Measurements from ENCODE around the gene SLCO4A1.
"Not testable (repeated sequence)": the region's sequence is repeated elsewhere in the genome, so short reads cannot be mapped to it uniquely, and the experiment has no call there.

Gene SLCO4A1

DNA sequence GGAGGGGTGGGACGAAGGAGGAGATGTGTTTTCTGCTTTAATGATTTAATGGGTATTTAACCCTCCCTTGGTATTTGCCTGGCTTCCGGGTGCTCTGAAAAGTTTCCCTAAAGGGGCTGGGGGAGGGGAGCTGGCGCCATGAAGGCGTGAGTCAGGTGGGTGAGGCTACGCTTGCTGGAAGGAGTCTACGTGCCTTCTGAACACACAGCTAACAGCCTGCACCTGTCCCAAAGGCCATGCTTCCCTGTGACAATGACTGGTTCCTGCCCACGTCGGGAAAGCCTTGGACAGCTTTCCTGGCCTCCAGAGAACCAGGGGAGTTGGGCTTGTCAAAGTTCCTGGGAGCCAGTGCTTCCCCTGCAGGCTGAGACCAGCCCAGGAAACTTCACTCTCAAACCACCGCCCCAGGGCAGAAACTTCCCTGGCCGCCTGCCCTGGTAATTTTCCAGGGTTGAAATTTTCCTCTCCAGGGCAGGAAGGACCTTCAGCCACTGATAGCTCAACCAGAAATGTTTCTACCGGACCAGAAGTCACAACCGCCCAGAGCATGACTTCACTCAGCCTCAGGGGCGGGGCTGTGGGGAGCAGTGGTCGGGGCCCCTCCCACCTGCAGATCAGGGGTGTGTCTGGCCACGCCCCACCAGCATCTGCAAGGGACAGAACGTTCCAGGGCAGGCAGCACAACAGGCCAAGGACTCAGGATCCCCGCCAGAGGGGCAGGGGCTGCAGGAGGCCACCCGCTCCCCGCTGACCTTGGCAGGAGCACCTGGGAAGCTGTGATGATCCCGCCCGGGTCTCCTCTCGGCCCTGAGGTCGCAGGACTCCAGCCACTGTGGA, 18.6 kb upstream of the SLCO4A1 start:
- DNase-seq, result peak; percentile 94

DNA sequence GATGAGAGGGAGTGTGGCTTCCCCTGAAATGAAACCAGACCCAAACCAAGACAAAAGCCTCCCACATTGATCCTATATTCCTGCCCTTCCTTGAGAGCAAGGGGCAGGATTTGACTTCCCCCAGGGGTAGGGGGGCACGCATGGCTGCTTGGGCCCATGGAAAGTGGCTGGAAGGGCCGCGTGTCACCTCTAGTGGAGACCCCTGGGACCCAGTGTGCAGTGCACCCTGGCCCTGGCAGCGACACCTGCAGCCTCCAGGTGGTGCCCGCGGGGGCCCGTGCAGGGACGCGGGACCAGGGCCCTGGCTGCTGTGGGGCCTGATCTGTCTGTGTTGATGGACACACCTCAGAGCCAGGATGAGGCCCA, 18.0 kb upstream of the SLCO4A1 start:
- DNase-seq, result no peak

DNA sequence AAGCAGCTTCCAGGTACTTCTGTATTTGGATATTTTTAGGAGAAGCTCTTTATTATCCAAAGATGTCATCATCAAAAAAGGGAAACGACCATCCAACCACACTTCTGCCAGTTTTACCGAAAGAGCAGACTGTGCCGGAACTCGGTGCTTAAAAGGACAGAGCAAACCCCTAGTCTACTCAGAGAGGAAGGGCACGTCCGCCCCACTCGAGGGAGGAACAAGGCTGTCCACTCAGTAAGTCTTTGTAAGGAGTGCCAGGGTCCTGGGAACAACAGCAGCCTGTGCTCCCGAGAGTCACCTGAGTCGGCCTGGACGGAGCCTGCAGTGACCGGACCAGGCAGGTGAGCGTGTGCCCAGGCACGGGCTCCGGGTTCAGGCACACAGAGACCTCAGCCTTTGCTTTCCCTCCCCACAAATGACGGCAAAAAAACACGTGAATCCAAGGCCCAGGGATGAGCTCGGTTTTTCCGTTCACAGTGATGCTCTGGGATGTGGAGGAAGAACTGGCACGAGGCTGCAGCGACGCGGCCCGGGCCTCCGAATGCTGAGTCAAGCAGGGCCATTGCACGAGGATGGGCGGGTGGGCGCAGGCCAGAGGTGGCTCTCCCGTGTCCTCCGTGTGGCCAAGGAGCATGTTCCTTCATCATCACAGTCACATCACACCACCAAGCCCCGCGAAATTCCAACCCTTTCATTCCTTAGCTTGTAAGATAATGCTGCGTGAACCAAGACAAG, 17.4 kb upstream of the SLCO4A1 start:
- DNase-seq, result no peak

DNA sequence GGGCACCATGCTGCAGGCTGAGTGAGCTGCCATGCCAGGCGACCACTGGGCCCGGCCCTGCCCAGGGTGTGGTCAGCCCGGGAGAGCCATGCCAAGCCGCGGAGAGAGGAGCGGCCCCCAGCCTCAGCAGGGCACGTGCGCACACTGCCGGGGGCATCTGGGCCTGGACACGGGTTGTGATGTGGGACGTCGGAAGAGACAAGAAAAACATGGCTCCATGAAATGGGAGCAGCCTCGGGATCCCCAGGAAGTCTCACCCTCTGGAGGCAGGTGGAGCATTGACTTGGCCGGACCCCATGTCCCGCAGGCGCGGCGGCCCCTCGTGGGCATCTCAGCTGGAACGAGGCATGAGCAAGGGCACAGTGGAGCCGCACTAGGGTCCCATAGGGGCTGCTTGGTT, 16.8 kb upstream of the SLCO4A1 start:
- no peak for DNase-seq

DNA sequence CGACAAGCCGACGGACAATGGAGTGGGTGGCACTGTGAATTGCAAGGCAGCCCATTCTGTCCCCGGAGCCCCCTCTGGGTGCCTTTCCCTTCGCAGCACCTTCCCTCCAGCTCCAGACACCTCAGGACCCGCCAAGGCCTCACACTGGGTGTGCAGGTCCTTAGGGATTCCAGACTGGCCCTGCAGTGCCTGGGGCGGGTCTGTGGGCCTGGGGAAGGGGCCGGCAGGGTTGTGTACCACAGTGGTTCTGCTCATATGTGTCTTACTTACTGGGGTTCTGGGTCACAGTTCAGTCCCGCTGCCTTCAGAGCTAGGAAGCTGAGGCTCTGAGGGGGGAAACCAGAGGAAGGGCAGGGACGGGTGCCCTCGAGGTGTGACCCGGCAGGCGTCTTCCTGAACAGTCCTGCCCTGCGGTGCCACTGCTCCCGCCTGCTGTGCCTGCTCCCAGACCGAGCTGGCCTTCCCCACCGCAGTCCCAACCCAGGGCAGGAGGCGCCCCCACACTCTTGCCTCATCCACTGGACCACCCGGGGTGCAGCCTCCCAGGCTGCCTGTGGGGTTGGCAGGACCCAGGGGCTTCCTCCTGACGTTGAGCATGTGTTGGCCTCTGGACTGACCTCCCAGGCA, 16.3 kb upstream of the SLCO4A1 start:
- no peak for DNase-seq

DNA sequence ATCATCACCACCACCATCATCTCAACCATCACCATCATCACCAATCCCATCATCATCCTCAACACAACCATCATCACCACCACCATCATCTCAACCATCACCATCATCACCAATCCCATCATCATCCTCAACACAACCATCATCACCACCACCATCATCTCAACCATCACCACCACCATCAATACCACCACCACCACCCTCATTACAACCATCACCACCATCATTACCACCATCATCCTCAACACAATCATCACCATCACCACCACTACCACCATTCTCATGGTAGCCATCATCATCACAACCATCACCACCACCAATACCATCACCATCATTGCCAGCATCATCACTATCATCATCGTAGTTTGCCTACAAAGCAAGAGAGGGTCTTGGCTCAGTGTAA, 14.9 kb upstream of the SLCO4A1 start:
- not testable (repeated sequence) for DNase-seq

DNA sequence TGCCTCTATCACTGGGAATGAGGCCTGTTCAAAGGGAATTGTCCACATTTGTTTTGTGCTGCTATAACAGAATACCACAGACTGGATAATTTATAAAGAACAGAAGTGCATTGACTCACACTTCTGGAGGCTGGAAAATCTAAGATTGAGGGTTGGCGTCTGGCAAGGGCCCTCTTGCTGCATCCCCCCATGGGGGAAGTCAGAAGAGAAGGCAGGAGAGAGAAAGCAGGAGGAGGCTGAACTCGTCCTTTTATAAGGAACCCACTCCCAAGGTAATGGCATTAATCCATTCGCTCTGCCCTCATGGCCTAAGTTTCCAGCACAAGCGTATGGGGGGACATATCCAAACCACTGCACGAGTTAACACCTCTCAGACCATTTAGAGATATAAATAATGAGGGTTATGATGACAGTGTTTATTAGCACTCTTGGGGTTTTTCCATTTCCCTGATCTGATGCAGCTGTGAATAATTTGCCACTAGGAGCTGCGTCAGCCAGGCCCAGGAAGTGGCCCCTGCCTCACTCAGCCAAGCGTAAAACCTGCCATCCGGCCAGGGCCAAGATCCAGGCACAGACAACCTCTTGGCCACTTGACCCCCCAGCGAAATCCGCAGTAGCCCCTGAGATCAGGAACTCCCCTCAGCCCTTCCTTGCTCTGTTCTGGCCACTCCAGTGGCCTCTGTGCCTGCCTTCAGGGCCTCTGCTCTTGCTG, 14.2 kb upstream of the SLCO4A1 start:
- no peak for DNase-seq

DNA sequence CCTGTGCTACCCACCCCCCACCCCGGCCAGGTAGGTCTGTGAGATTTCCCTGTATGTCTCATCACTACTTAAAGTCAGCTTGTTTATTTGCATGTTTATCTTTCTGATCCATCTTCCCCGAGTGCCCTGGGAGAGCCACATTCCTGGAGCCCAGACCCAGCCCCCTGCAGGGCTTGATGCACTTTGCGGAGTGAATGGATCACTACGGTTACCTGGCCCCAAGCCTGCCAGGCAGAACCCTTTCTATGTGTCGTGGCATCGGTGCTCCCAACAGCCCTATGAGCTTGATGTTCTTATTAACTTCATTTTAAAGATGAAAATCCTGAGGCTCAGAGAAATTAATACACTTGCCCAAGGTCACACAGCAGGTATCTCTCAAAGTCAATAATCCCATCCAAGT, 13.6 kb upstream of the SLCO4A1 start:
- no peak for DNase-seq

DNA sequence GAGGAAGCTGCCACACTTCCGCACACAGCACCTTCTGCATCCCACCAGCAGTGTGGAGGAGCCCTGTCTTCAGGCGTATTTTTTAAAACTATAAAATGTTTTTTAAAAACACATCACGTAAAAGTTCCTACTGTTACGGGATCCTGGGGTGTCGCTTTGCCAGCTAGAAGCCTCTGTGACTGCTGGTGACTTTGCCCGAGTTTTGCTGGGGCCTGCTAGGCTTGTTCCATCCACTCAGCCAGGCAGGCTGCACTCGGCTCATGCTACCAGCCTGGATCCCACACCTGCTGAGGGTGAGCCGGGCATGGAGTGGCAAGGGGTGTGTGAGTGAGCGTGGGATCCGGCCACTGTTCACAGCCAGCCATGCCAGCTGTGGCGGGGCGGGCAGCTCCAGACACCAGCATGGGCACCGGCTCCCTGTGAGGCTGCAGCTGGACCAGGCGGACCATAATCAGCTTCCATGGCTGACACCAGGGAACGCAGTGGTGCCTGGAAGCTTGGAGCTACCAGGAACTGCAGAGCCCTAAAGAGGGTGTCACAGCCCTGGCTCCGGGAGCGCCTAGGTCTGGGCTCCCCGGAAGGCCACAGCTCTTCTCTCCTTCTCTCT, 12.3 kb upstream of the SLCO4A1 start:
- no peak for DNase-seq

DNA sequence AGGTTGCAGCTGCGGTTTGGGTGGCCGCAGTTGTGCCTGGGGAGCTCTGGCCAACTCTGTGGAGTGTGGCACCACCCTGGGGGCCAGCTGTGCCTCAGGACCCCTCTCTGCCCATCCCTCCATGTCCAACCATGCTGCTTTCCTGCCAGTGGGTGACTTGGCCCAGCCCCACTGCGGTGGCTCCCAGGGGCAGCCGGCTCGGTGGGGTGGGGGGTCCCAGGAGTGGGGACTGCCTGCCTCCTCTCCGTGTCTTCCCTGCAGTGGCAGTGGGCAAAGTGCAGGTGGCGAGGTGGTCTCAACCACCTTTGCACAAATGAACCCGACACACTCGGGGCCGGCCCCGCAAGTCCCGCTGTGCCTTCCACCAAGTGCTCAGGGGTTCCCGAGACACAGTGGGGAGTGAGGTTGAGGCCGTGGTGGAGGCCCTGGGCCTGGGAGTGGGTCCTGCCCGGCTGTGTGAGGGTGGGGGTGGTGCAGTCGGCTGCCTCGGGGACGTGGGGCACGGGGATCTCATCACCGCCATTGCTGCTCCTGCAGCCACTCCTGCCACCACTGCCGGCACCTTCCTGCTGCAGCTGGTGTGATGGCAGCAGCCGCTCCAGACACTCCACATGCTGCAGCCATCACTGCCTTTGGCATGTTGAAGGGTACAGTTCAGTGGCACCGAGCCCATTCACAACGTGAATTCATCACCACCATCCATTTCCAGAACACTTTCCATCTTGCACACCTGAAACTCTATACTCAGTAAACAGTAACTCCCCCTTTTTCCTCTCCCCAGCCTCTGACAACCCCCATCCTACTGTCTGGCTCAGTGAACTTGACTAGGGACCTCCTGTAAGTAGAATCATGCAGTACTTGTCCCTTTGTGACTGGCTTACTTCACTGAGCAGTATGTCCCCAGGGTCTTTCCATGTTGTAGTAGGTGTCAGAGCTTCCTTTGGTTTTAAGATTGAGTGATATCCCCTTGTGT, 10.7 kb upstream of the SLCO4A1 start:
- no peak for DNase-seq

DNA sequence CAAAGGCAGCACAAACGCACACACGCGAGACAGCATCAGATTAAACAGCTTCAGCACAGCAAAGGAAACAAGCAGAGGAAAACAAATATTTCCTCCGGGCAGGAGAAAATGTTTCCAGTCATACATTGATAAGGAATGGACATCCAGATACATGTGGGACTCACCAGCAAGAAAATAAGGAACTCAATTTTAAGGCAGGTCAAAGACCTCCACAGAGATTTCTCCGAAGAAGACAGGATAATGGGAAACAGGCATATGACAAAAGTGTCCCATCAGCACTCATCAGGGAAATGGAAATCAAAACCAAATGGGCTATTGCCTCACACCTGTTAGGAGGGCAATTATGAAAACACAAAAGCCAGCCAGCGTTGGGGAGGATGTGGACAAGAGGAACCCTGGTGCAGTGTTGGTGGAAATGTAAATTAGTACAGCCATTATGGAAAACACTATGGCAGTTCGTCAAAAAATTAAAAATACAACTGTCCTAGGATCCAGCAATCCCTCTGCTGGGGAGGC, 9.7 kb upstream of the SLCO4A1 start:
- no peak for DNase-seq

DNA sequence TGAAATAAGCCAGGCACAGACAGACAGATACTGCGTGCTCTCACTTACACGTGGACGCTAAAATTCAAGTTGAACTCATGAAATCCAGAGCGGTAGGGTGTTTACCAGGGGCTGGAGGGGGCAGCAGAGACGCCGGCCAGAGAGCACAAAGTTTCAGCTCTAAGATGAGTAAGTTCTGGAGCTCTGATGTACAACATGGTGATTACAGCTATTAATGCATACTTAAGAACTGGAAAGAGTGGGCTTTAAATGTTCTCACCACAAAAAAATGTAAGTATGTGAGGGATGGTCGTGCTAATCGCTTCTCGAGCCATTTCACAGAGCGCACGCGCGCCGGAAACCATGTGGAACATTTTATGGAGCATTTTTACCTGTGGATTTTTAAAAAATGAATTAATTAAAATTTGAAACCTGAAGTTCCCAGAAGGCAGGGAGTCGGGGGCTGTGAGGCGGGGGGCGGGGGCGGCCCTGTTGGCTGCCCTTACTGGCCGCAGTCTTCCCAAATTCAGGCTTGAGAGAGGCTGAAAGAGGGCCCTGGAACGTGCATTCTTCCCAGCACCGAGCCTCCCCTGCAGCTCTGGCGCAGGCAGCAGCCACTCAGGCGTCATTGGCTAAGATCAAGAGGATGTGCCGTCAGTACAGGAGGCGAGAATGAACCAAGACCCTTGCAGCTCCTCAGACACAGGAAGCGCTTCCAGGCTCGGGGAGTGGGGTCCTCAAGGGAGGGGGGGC, 8.5 kb upstream of the SLCO4A1 start:
- no peak for DNase-seq

DNA sequence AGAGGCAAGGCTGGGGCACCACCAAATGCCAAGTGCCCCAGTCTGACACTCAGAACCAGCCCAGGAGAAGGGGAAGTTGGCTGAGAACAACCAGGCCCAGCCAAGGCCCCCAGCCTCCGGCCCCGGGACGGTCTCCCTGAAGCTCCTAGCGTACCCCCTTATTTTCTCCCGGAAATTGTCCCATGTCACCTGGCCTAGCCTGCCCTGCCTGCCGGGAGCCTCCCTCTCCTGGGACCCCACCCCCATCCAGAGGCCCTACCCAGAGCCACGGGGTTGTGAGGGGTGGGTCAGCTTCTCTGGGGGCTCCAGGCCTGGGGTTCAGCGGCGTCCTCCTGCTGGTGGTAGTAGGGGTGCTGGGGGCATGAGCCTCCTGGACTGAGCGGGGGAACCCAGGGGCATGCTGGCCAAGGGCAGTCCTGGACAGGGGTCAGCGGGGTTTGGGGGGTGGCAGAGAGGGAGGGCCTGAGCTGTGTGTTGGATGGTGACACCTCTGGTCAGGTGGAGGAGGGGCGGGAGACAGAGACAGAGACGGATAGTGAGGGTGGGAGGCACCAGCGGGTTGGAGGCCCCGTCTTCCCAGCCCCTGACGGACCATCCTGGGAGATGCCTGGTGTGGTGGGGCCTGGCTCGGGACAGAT, 7.9 kb upstream of the SLCO4A1 start:
- no peak for DNase-seq

DNA sequence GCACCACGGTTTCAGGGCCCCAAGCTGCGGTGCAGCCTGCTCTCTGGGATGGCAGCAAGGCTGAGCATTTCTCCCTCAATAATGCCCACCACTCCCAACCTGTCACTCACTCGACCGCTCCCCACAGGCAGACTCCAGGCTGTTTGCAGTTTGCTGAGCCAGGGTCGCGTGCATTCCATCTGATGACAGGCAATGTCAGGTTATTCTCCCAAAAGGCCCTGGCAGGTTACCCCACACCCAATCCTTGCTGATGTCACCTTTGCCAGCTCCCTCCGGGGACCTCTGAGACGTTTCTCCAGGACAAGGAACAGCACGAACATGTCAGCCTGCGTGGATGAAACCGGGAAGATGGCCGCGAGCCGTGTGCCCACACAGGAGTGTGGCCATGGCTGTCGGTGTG, 7.1 kb upstream of the SLCO4A1 start:
- DNase-seq, result no peak

DNA sequence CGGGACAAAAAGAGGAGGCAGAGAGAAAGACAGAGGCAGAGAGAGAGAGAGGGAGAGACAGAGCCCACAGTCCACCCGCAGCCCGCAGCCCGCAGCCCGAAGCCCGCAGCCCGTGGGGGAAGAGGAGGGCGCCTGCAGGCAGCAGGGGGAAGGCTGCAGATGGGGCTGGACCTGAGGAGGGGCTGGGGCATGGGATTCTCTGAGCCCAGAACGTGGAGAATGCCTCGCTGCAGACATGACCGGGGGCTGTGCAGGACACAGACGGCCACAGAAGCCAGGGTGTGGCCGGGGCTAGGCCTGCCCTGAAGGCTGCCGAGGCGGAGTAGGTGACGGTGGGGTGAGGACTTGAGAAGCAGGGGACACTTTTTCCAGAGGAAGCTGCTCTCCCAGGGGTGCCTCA, 6.5 kb upstream of the SLCO4A1 start:
- DNase-seq, result no peak

DNA sequence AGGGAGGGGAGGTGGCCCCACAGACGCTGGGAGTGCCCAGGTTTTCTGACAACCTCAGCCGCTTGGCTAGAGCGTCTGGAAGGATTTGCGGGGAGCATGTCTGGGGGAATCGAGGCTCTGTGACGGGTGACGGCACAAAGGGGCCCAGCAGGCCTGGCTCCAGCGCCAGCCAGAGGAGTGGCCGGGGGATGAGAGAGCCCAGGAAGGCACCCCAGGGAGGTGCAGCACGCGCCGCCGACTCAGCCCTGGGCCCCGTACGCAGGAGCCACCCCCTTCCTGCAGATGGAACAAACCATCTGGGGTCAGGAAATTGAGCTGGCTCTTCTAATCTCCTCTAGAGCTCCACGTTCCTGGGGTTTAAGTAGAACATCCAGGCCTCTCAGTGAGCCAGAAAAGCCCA, 5.9 kb upstream of the SLCO4A1 start:
- no peak for DNase-seq

DNA sequence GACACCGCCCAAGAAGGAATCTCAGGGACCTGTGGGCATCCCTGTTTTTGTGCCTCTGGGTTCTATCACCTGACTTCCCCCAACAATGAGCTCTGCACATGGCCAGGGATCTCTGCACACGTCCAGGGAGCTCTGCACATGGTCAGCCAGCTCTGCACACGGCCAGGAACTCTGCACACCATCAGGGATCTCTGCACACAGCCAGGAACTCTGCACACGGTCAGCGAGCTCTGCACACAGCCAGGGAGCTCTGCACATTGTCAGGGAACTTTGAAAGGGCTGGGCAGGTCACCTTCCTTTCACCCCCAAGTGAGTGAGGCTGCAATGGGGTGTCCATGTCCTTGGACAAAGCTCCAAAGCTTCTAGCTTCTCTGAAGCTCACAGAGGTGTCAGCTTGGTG, 5.2 kb upstream of the SLCO4A1 start:
- DNase-seq, result no peak

DNA sequence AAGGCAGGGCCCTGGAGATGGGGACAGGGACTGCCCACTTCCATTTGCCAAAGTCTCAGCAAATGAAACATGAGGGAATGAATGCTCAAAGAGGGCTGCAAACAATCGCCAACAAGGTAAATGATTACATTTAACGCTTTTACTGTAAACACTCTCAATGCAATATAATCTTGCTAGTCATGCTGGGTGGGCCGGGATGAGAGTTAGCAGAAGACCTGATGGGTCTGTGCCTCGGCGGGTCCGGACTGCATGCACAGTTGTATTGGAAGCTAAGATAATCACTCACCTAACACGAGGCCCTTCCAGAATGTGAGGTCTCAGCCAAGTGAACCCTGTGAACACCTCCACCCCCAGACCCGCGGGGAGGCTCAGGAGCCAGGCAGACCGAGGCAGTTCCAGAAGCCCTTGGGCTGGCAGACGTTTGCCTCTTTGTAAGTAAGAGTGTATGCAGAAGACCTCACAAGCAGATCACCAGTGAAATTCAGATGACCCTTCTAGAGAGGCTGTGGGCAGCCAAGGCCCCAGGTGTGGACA, 4.7 kb upstream of the SLCO4A1 start:
- DNase-seq, result no peak

DNA sequence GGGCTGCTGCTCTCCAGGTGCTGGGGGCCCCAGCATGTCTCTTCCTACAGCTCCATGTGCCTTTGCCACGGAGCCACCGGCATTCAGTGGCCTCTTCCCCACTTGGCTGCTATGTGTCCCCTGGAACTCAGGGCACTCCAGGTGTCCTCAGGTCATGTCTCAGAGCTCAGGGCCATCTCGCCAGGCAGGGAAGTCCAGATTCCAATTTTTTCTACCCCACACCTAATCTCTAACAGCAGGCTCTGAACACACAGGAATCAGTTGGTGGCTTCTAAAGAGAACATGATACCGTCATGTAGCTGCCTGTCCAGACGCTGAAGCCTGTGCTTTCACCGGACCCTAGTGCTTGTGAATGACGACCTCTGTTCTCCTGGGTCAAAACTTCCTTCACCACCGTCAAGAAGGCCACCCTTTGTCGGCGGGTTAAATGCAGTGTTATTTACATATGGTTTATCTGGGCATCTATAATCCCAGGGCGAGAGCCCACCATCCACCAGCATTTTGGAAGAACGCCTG, 4.2 kb upstream of the SLCO4A1 start:
- DNase-seq, result no peak
